AG04449 (cell line): ENCODE measurements around the gene C1orf50.

Experiments
- CTCF ChIA-PET: fragments of 350-600 bp; formaldehyde crosslinking; extraction: SDS; loops from one replicate; lab custom pipeline; 2021; ENCODE audit warnings: antibody characterized with exemption; lab: Yijun Ruan, JAX
- POLR2A ChIA-PET: fragments of 400-600, 350-600 bp; formaldehyde crosslinking; extraction: SDS; loops from one replicate; lab custom pipeline; 2020; ENCODE audit warnings: antibody characterized with exemption, inconsistent platforms; lab: Yijun Ruan, JAX
- DNase-seq: peaks from one replicate; pipeline ENCODE4 v3.0.0-alpha.2; 2010; ENCODE audit warnings: low read depth, low spot score
- H3K4me3 ChIP-seq: 2 replicates; pipeline ENCODE4 v1.5.1; 2011; ENCODE audit warnings: low read depth, mild to moderate bottlenecking, control low read depth, low read length
- CTCF ChIP-seq: IDR thresholded peaks from one replicate; pipeline ENCODE4 v1.5.1; 2011; ENCODE audit warnings: mild to moderate bottlenecking, moderate library complexity, low read length, control low read depth, inconsistent platforms; ENCODE audit not compliant: insufficient read depth; ENCODE audit errors: missing control alignments

C1orf50 gene

GRCh38 chr1:42735056-42735455 lies 32.0 kb upstream of the C1orf50 start:
- H3K4me3 ChIP-seq = no peak overlapping the region
- DNase-seq = no peak
- ChIA-PET POLR2A (interaction anchor here (0.6 kb wide), 1 partner anchor 28 kb away, joined by 3 read pairs; no protein-coding TSS in a partner anchor), CTCF (interaction anchor here (1.3 to 5.7 kb wide), 3 partner anchors 9 to 30 kb away, joined by 3 to 30 read pairs (median 5); no protein-coding TSS in a partner anchor)
- TF ChIP-seq CTCF = no peak

- ChIA-PET POLR2A (interaction anchor here (0.6 kb wide), 1 partner anchor 28 kb away, joined by 3 read pairs; no protein-coding TSS in a partner anchor), CTCF (interaction anchor here (0.7 to 5.7 kb wide), 5 partner anchors 11 to 52 kb away, joined by 3 to 30 read pairs (median 4); no protein-coding TSS in a partner anchor)
- no peak for TF ChIP-seq CTCF
- DNase-seq = no peak
- H3K4me3 ChIP-seq = no peak overlapping the region
Measured at GRCh38 chr1:42735477-42736105, 31.5 kb upstream of the C1orf50 start.

GRCh38 chr1:42736152-42736551 lies 30.9 kb upstream of the C1orf50 start:
- POLR2A ChIA-PET = no interaction called here
- CTCF ChIA-PET = interaction anchor here (0.7 to 5.7 kb wide), 5 partner anchors 11 to 53 kb away, joined by 3 to 30 read pairs (median 4); no protein-coding TSS in a partner anchor
- H3K4me3 ChIP-seq = no peak overlapping the region
- peak; percentile 54 for TF ChIP-seq CTCF
- DNase-seq = no peak

- DNase-seq = no peak
- CTCF ChIA-PET = interaction anchor here (0.8 to 5.7 kb wide), 6 partner anchors 10 to 1201 kb away, joined by 3 to 30 read pairs (median 4); no protein-coding TSS in a partner anchor
- no peak for TF ChIP-seq CTCF
- POLR2A ChIA-PET = no interaction called here
- H3K4me3 ChIP-seq = no peak overlapping the region
Measured at GRCh38 chr1:42736571-42737200, 30.4 kb upstream of the C1orf50 start.

GRCh38 chr1:42737257-42737656 lies 29.8 kb upstream of the C1orf50 start:
- H3K4me3 ChIP-seq = no peak overlapping the region
- no peak for TF ChIP-seq CTCF
- ChIA-PET POLR2A (no interaction called here), CTCF (interaction anchor here (0.8 to 5.7 kb wide), 5 partner anchors 9 to 1201 kb away, joined by 3 to 30 read pairs (median 3); no protein-coding TSS in a partner anchor)
- DNase-seq = no peak
